Keratinocyte (primary cell): ENCODE data around the gene HOXD13. TPM values are rescaled to one million over a fixed set of nuclear protein-coding genes. Genes with fewer than 3 reads are reported as not detected.

Experiments used
- DNase-seq: peaks from one replicate; pipeline ENCODE4 v3.0.0-alpha.2; 2011; ENCODE audit warnings: low read depth, missing footprints, low spot score
- FAIRE-seq: peaks from 2 replicates; lab custom pipeline; 2011; peaks lifted over from hg19 to GRCh38; lab: Jason Lieb, UNC
- H2AFZ ChIP-seq: 2 replicates; pipeline ENCODE4 v1.6.0; 2012; ENCODE audit warnings: low read length, control low read depth, inconsistent platforms; ENCODE audit not compliant: control insufficient read depth
- H3K27ac ChIP-seq: 2 replicates; pipeline ENCODE4 v1.5.1; 2011; ENCODE audit warnings: low read length; ENCODE audit not compliant: control insufficient read depth, insufficient read depth
- H3K27me3 ChIP-seq: 3 replicates; pipeline ENCODE4 v1.6.0; 2011; ENCODE audit warnings: low read length; ENCODE audit not compliant: control insufficient read depth, insufficient read depth; ENCODE audit errors: extremely low read depth
- H3K36me3 ChIP-seq, 2 experiments: 2 replicates in 1 of 2; 3 replicates in 1 of 2; pipeline ENCODE4 v1.5.1; 2011; ENCODE audit warnings: low read length in 2 of 2, mild to moderate bottlenecking in 1 of 2; ENCODE audit not compliant: control insufficient read depth in 2 of 2, insufficient read depth in 2 of 2; ENCODE audit errors: extremely low read depth in 1 of 2
- H3K4me1 ChIP-seq: 3 replicates; pipeline ENCODE4 v1.5.1; 2011; ENCODE audit warnings: low read length; ENCODE audit not compliant: control insufficient read depth, insufficient read depth; ENCODE audit errors: extremely low read depth
- H3K4me2 ChIP-seq: 3 replicates; pipeline ENCODE4 v1.6.0; 2011; ENCODE audit warnings: low read depth, low read length; ENCODE audit not compliant: control insufficient read depth, insufficient read depth; ENCODE audit errors: extremely low read depth
- H3K4me3 ChIP-seq, 3 experiments: fragments of 200-600 bp in 1 of 3; sonication (generic) in 1 of 3; 2 replicates in 2 of 3; 3 replicates in 1 of 3; pipeline ENCODE4 v1.5.1; 2011 to 2016; ENCODE audit warnings: low read length in 3 of 3, mild to moderate bottlenecking in 3 of 3, control low read depth in 2 of 3, inconsistent platforms in 1 of 3, low read depth in 1 of 3, mixed read lengths in 1 of 3, mixed run types in 1 of 3, moderate library complexity in 1 of 3; ENCODE audit not compliant: control insufficient read depth in 2 of 3, insufficient read depth in 2 of 3; ENCODE audit errors: extremely low read depth in 1 of 3
- H3K79me2 ChIP-seq: 2 replicates; pipeline ENCODE4 v1.6.0; 2012; ENCODE audit warnings: low read length; ENCODE audit not compliant: control insufficient read depth, insufficient read depth
- H3K9ac ChIP-seq: 3 replicates; pipeline ENCODE4 v1.6.0; 2011; ENCODE audit warnings: low read length; ENCODE audit not compliant: control insufficient read depth, insufficient read depth; ENCODE audit errors: extremely low read depth
- H3K9me1 ChIP-seq: 3 replicates; pipeline ENCODE4 v1.6.0; 2011; ENCODE audit warnings: low read length; ENCODE audit not compliant: control insufficient read depth, insufficient read depth; ENCODE audit errors: extremely low read depth
- H3K9me3 ChIP-seq: 2 replicates; pipeline ENCODE4 v1.5.1; 2012; ENCODE audit warnings: low read depth, low read length; ENCODE audit not compliant: control insufficient read depth
- H4K20me1 ChIP-seq: 3 replicates; pipeline ENCODE4 v1.6.0; 2011; ENCODE audit warnings: low read length; ENCODE audit not compliant: control insufficient read depth, insufficient read depth; ENCODE audit errors: extremely low read depth
- CTCF ChIP-seq, 3 experiments: IDR thresholded peaks in 1 of 3; conservative IDR thresholded peaks in 1 of 3; optimal IDR thresholded peaks in 1 of 3; 2 replicates in 2 of 3; 3 replicates in 1 of 3; pipeline versions ENCODE3 to v1.5.1; 2011; ENCODE audit warnings: low read length in 3 of 3, mild to moderate bottlenecking in 3 of 3, moderate library complexity in 2 of 3, control low read depth in 1 of 3, inconsistent platforms in 1 of 3; ENCODE audit not compliant: insufficient read depth in 2 of 3; ENCODE audit errors: extremely low read depth in 1 of 3
- EZH2 ChIP-seq: IDR thresholded peaks from one replicate; pipeline ENCODE4 v1.6.1; 2012; ENCODE audit warnings: inconsistent platforms, mild to moderate bottlenecking, low read length, moderate library complexity
- dilution Hi-C: fragments of 300-500 bp; cut with MboI; formaldehyde crosslinking; loops from one replicate; pipeline ENCODE4 v1.7.0; 2020; ENCODE audit warnings: low sequenced_read_pairs; ENCODE audit not compliant: extremely low pct_ligation_motif_present
- polyA plus RNA-seq, 5 experiments: library from polyadenylated mRNA; depleted of rRNA in 3 of 5; stranded (reverse) in 3 of 5; stranded (forward) in 1 of 5; unstranded in 1 of 5; fragments of >200 nt; gene quantifications; 1 replicate in 1 of 5; 2 replicates in 3 of 5; 3 replicates in 1 of 5; pipeline versions ENCODE4 v1.2.1 to v1.2.3, GENCODE V29; 2011 to 2012; ENCODE audit warnings: missing spikeins in 2 of 5, low read depth in 1 of 5, low replicate concordance in 1 of 5

The HOXD13 gene
- polyA plus RNA-seq, 1 donor (not counting 4 experiments of a cell fraction or from before 2014, with no cell fraction given) = not detected

- Histone ChIP-seq H3K9me3 (peaks cover 2% of the 10 kb centered on the region), H3K4me3 (no peak overlapping the region), H3K4me2 (no peak overlapping the region), H3K4me1 (peaks cover under 1% of the 10 kb centered on the region), H3K27ac (no peak overlapping the region), H3K9me1 (no peaks in the 10 kb centered on the region), H2AFZ (no peak overlapping the region), H3K79me2 (no peaks in the 10 kb centered on the region), H4K20me1 (peaks cover 3% of the 10 kb centered on the region), H3K36me3 (no peaks in the 10 kb centered on the region), H3K9ac (no peak overlapping the region), H3K27me3 (peaks cover 100% of the 10 kb centered on the region)
- DNase-seq = no peak
- FAIRE-seq = no peak
- dilution Hi-C loops = no loop called here
- TF ChIP-seq EZH2 (peak; percentile 96), CTCF (optimal IDR thresholded peaks at IDR 0.05 in 1 of 3, IDR thresholded peaks at IDR 0.05 in 1 of 3, conservative IDR thresholded peaks at IDR 0.05 in 1 of 3; ENCODE audit: extremely low read depth in 1 of 3, insufficient read depth in 2 of 3, low read length in 3 of 3) (no peak)
Observed at GRCh38 chr2:176091329-176092258, 927 bp upstream of the HOXD13 start.

- H3K9ac ChIP-seq = no peak overlapping the region
- peak overlapping the region; percentile 45 for H3K4me2 ChIP-seq
- dilution Hi-C loops = no loop called here
- H3K4me1 ChIP-seq = peaks cover 2% of the 10 kb centered on the region
- no peaks in the 10 kb centered on the region for H3K79me2 ChIP-seq
- H3K9me1 ChIP-seq = no peaks in the 10 kb centered on the region
- no peak for DNase-seq
- peaks cover 2% of the 10 kb centered on the region for H3K9me3 ChIP-seq
- H3K27me3 ChIP-seq = peaks cover 100% of the 10 kb centered on the region
- H4K20me1 ChIP-seq = peaks cover 3% of the 10 kb centered on the region
- no peak overlapping the region for H2AFZ ChIP-seq
- no peak overlapping the region for H3K4me3 ChIP-seq
- no peaks in the 10 kb centered on the region for H3K36me3 ChIP-seq
- no peak for FAIRE-seq
- H3K27ac ChIP-seq = no peak overlapping the region
- TF ChIP-seq CTCF (optimal IDR thresholded peaks at IDR 0.05 in 1 of 3, IDR thresholded peaks at IDR 0.05 in 1 of 3, conservative IDR thresholded peaks at IDR 0.05 in 1 of 3; ENCODE audit: extremely low read depth in 1 of 3, insufficient read depth in 2 of 3, low read length in 3 of 3) (no peak), EZH2 (peak; percentile 97)
Observed at GRCh38 chr2:176093145-176093897, 800 bp downstream of the HOXD13 start.
